Upper lobe of right lung (tissue), 1 donor: Measurements from ENCODE around the gene TUSC2. TPM values are rescaled to one million over a fixed set of nuclear protein-coding genes. Genes with fewer than 3 reads are reported as not detected.
"Not testable (repeated sequence)": the region's sequence is repeated elsewhere in the genome, so short reads cannot be mapped to it uniquely, and the experiment has no call there.

Experiments
- ATAC-seq: fragments of 200-7000 bp; cut with Tn5 transposase; one replicate; pipeline ENCODE4 v1.9.1; 2020; ENCODE audit warnings: mild to moderate bottlenecking, moderate library complexity
- DNase-seq: peaks from one replicate; pipeline ENCODE4 v3.0.0-alpha.2; 2020
- H3K27ac ChIP-seq: fragments of 200-600 bp; one replicate; pipeline ENCODE4 v1.8.0; 2022
- H3K27me3 ChIP-seq: fragments of 200-600 bp; one replicate; pipeline ENCODE4 v1.8.0; 2022; ENCODE audit warnings: mild to moderate bottlenecking
- H3K36me3 ChIP-seq: fragments of 200-600 bp; one replicate; pipeline ENCODE4 v1.8.0; 2022
- H3K4me1 ChIP-seq: fragments of 200-600 bp; one replicate; pipeline ENCODE4 v1.8.0; 2022
- H3K4me3 ChIP-seq: fragments of 200-600 bp; one replicate; pipeline ENCODE4 v1.8.0; 2022; ENCODE audit warnings: mild to moderate bottlenecking
- H3K9me3 ChIP-seq: fragments of 200-600 bp; one replicate; pipeline ENCODE4 v1.8.0; 2022
- CTCF ChIP-seq: fragments of 200-600 bp; IDR thresholded peaks from one replicate; pipeline ENCODE4 v1.8.0; 2022; ENCODE audit warnings: antibody characterized with exemption
- intact Hi-C: fragments of 100-400 bp; cut with DNase I; formaldehyde crosslinking; loops from one replicate; pipeline ENCODE4 v1.11.0; 2022
- total RNA-seq: library from RNA; stranded (reverse); fragmentation: NEBNext Ultra II Directional; extraction: Animal tissue kit (Norgen Biotek cat#: 25700); gene quantifications from one replicate; pipeline ENCODE4 v1.2.1, GENCODE V29; 2021
- donor health status: DM: no; HTN: yes; CAD: no; lungs with severe emphysema.

TUSC2 gene
- total RNA-seq, 1 donor from 2014 or later = 29.2 TPM

- H3K27ac ChIP-seq = no peak overlapping the region
These were observed 38.9 kb downstream of the TUSC2 start for GRCh38 chr3:50289130-50289529.

GRCh38 chr3:50288387-50289007 lies 39.5 kb downstream of the TUSC2 start:
- H3K9me3 ChIP-seq = no peaks in the 10 kb centered on the region
- H3K4me3 ChIP-seq = no peak overlapping the region
- no peaks in the 10 kb centered on the region for H3K27me3 ChIP-seq
- ATAC-seq (no peak), DNase-seq (no peak)
- peaks cover 31% of the 10 kb centered on the region for H3K36me3 ChIP-seq
- no peak for TF ChIP-seq CTCF
- intact Hi-C loops = no loop called here
- peaks cover 16% of the 10 kb centered on the region for H3K4me1 ChIP-seq
- H3K27ac ChIP-seq = no peak overlapping the region

More at GRCh38 chr3:50289130-50289529, 38.9 kb downstream of the TUSC2 start:
- Histone ChIP-seq H3K36me3 (peaks cover 31% of the 10 kb centered on the region), H3K4me1 (peaks cover 16% of the 10 kb centered on the region), H3K4me3 (no peak overlapping the region), H3K27me3 (no peaks in the 10 kb centered on the region), H3K9me3 (no peaks in the 10 kb centered on the region)
- intact Hi-C loops = no loop called here
- no peak for TF ChIP-seq CTCF
- ATAC-seq (no peak), DNase-seq (no peak)

- H3K4me1 ChIP-seq = peaks cover 9% of the 10 kb centered on the region
- no peak overlapping the region for H3K4me3 ChIP-seq
- no peaks in the 10 kb centered on the region for H3K27me3 ChIP-seq
- no peak overlapping the region for H3K27ac ChIP-seq
- H3K36me3 ChIP-seq = peaks cover 31% of the 10 kb centered on the region
- ATAC-seq (no peak), DNase-seq (no peak)
- TF ChIP-seq CTCF = no peak
- intact Hi-C loops = no loop called here
- H3K9me3 ChIP-seq = no peaks in the 10 kb centered on the region
These were observed 40.8 kb downstream of the TUSC2 start for GRCh38 chr3:50287262-50287661.

GRCh38 chr3:50286322-50287227 lies 41.4 kb downstream of the TUSC2 start:
- TF ChIP-seq CTCF = no peak
- H3K4me1 ChIP-seq = peaks cover 8% of the 10 kb centered on the region
- H3K36me3 ChIP-seq = peaks cover 31% of the 10 kb centered on the region
- H3K9me3 ChIP-seq = no peaks in the 10 kb centered on the region
- no peak overlapping the region for H3K27ac ChIP-seq
- no peak for ATAC-seq
- no peak for DNase-seq
- no peaks in the 10 kb centered on the region for H3K27me3 ChIP-seq
- no peak overlapping the region for H3K4me3 ChIP-seq
- intact Hi-C loops = no loop called here

- H3K36me3 ChIP-seq = peaks cover 18% of the 10 kb centered on the region
- intact Hi-C loops, H3K9me3 ChIP-seq, H3K27ac ChIP-seq, H3K4me3 ChIP-seq, H3K4me1 ChIP-seq, H3K27me3 ChIP-seq, DNase-seq, ATAC-seq: not testable (repeated sequence)
These were observed 43.9 kb downstream of the TUSC2 start for GRCh38 chr3:50284121-50284520.
